ENCODE data around the gene TAF11L8.
"Not testable (repeated sequence)": the region's sequence is repeated elsewhere in the genome, so short reads cannot be mapped to it uniquely, and the experiment has no call there.

Gene TAF11L8

GRCh38 chr5:17590860-17591259, at the start of gene TAF11L8:
TSS of gene TAF11L8 (minus strand) at chr5:17590960.
- DNase-seq, result not testable (repeated sequence)

GRCh38 chr5:17634160-17634559, 43.4 kb upstream of the TAF11L8 start, which contains the start of gene TAF11L14:
TSS of gene TAF11L14 (plus strand) at chr5:17634460.
- DNase-seq, result no peak

- not testable (repeated sequence) for DNase-seq
These were observed 41.0 kb upstream of the TAF11L8 start, which contains the start of gene TAF11L13 for GRCh38 chr5:17631788-17632187. TSS of gene TAF11L13 (plus strand) at chr5:17632088.

GRCh38 chr5:17625686-17626085, 34.9 kb upstream of the TAF11L8 start:
- DNase-seq, result no peak

GRCh38 chr5:17620627-17621026, 29.9 kb upstream of the TAF11L8 start:
- no peak for DNase-seq

GRCh38 chr5:17619354-17619753, 28.6 kb upstream of the TAF11L8 start:
- no peak for DNase-seq

- no peak for DNase-seq
These were observed 24.3 kb upstream of the TAF11L8 start for GRCh38 chr5:17614872-17615605.

- not testable (repeated sequence) for DNase-seq
These were observed 19.3 kb upstream of the TAF11L8 start, which contains the start of gene TAF11L12 for GRCh38 chr5:17610092-17610491. TSS of gene TAF11L12 (plus strand) at chr5:17610392.

GRCh38 chr5:17607461-17607860, 16.7 kb upstream of the TAF11L8 start:
- not testable (repeated sequence) for DNase-seq

GRCh38 chr5:17604951-17605350, 14.2 kb upstream of the TAF11L8 start:
- DNase-seq, result no peak

GRCh38 chr5:17603880-17604279, 13.1 kb upstream of the TAF11L8 start, which contains the start of gene TAF11L11:
TSS of gene TAF11L11 (plus strand) at chr5:17604183.
- DNase-seq, result not testable (repeated sequence)

GRCh38 chr5:17597728-17598127, 7.0 kb upstream of the TAF11L8 start, which contains the start of gene TAF11L10:
TSS of gene TAF11L10 (minus strand) at chr5:17597828.
- not testable (repeated sequence) for DNase-seq

GRCh38 chr5:17594255-17594654, 3.5 kb upstream of the TAF11L8 start, which contains the start of gene TAF11L9:
TSS of gene TAF11L9 (minus strand) at chr5:17594394.
- not testable (repeated sequence) for DNase-seq

- not testable (repeated sequence) for DNase-seq
These were observed 5.1 kb downstream of the TAF11L8 start, which contains the start of gene TAF11L7 for GRCh38 chr5:17585658-17586057. TSS of gene TAF11L7 (minus strand) at chr5:17585758.
